HG02642 (cell line): ENCODE measurements around the gene AAK1.
"Not testable (repeated sequence)": the region's sequence is repeated elsewhere in the genome, so short reads cannot be mapped to it uniquely, and the experiment has no call there.

ENCODE experiments used
- ATAC-seq: cut with Tn5 transposase; IDR thresholded peaks from one replicate; pipeline ENCODE4 v1.9.1; 2021; ENCODE audit warnings: mild to moderate bottlenecking; ENCODE audit not compliant: unreplicated experiment, poor library complexity

The AAK1 gene

GRCh38 chr2:69643602-69644505 is at the start of gene AAK1:
Gene AAK1, minus strand, starts transcription at chr2:69643739. Its CDS starts 699 bp downstream, at chr2:69643040.
- peak; percentile 57 for ATAC-seq

GRCh38 chr2:69692424-69692823 is 48.9 kb upstream of the AAK1 start:
- no peak for ATAC-seq

- no peak for ATAC-seq
These were observed 46.4 kb upstream of the AAK1 start for GRCh38 chr2:69689969-69690368.

GRCh38 chr2:69689466-69689865 is 45.9 kb upstream of the AAK1 start:
- no peak for ATAC-seq

- no peak for ATAC-seq
These were observed 44.6 kb upstream of the AAK1 start for GRCh38 chr2:69687971-69688611.

GRCh38 chr2:69686813-69687212 is 43.3 kb upstream of the AAK1 start:
- no peak for ATAC-seq

GRCh38 chr2:69685321-69686048 is 41.9 kb upstream of the AAK1 start:
- ATAC-seq = peak; percentile 44

- ATAC-seq = no peak
These were observed 39.8 kb upstream of the AAK1 start for GRCh38 chr2:69683170-69683971.

GRCh38 chr2:69682525-69682924 is 39.0 kb upstream of the AAK1 start:
- ATAC-seq = no peak

- ATAC-seq = no peak
These were observed 36.6 kb upstream of the AAK1 start for GRCh38 chr2:69680001-69680675.

GRCh38 chr2:69677914-69678313 is 34.4 kb upstream of the AAK1 start:
- ATAC-seq = no peak

GRCh38 chr2:69676146-69676545 is 32.6 kb upstream of the AAK1 start:
- ATAC-seq = no peak

- ATAC-seq = no peak
These were observed 30.8 kb upstream of the AAK1 start for GRCh38 chr2:69674316-69674670.

- not testable (repeated sequence) for ATAC-seq
These were observed 29.6 kb upstream of the AAK1 start for GRCh38 chr2:69673098-69673497.

- no peak for ATAC-seq
These were observed 26.1 kb upstream of the AAK1 start for GRCh38 chr2:69669666-69670065.

- no peak for ATAC-seq
These were observed 25.1 kb upstream of the AAK1 start for GRCh38 chr2:69668598-69668997.

- no peak for ATAC-seq
These were observed 24.4 kb upstream of the AAK1 start for GRCh38 chr2:69667805-69668382.

- no peak for ATAC-seq
These were observed 21.6 kb upstream of the AAK1 start for GRCh38 chr2:69665152-69665551.

- ATAC-seq = no peak
These were observed 20.3 kb upstream of the AAK1 start for GRCh38 chr2:69663860-69664259.
